PC-3 (cell line): ENCODE results near the gene CEACAM7. TPM values are rescaled to one million over a fixed set of nuclear protein-coding genes. Genes with fewer than 3 reads are reported as not detected.

Source experiments
- ATAC-seq: fragments of 200-7000 bp; cut with Tn5 transposase; 2 replicates; pipeline ENCODE4 v1.9.1; 2020; ENCODE audit warnings: mild to moderate bottlenecking, moderate library complexity
- BruUV-seq: library from RNA; stranded (reverse); fragments of 400-500 nt; replicated peaks from 2 replicates; lab custom pipeline; 2021; lab: Mats Ljungman, UMichigan
- CTCF ChIA-PET: fragments of 300-600 bp; sonication (Branson Sonifier 250); formaldehyde crosslinking; loops from one replicate; lab custom pipeline; 2022; ENCODE audit warnings: antibody characterized with exemption; lab: Charles Lee
- POLR2A ChIA-PET: fragments of 300-600 bp; sonication (Branson Sonifier 250); formaldehyde crosslinking; loops from one replicate; lab custom pipeline; 2022; ENCODE audit warnings: antibody characterized with exemption; ENCODE audit not compliant: unreplicated experiment; lab: Charles Lee
- DNase-seq: peaks from one replicate; pipeline ENCODE4 v3.0.0-alpha.2; 2015
- H2AFZ ChIP-seq: fragments of 300-600 bp; sonication (generic); 2 replicates; pipeline ENCODE4 v1.6.0; 2016; ENCODE audit warnings: antibody characterized with exemption, low read length
- H3F3A ChIP-seq: fragments of 300-600 bp; sonication (generic); one replicate; pipeline ENCODE4 v1.6.0; 2017; ENCODE audit warnings: antibody characterized with exemption, low read length, control low read depth, mild to moderate bottlenecking; ENCODE audit not compliant: unreplicated experiment
- H3K27ac ChIP-seq: fragments of 300-600 bp; sonication (generic); 2 replicates; pipeline ENCODE4 v1.5.1; 2016; ENCODE audit warnings: mild to moderate bottlenecking, low read length
- H3K27me3 ChIP-seq: fragments of 300-600 bp; sonication (generic); 2 replicates; pipeline ENCODE4 v1.6.1; 2016; ENCODE audit warnings: low read length, mixed read lengths
- H3K36me3 ChIP-seq: fragments of 300-600 bp; sonication (generic); 2 replicates; pipeline ENCODE4 v1.6.1; 2016; ENCODE audit warnings: low read depth, mixed run types, low read length, mixed read lengths
- H3K4me1 ChIP-seq: fragments of 300-600 bp; sonication (generic); 2 replicates; pipeline ENCODE4 v1.5.1; 2016; ENCODE audit warnings: low read length; ENCODE audit not compliant: insufficient read depth
- H3K4me2 ChIP-seq: fragments of 300-600 bp; sonication (generic); 2 replicates; pipeline ENCODE4 v1.6.0; 2016; ENCODE audit warnings: low read length
- H3K4me3 ChIP-seq: fragments of 300-600 bp; sonication (generic); 2 replicates; pipeline ENCODE4 v1.5.1; 2016; ENCODE audit warnings: mild to moderate bottlenecking, low read length, mixed read lengths
- H3K79me2 ChIP-seq: fragments of 300-600 bp; sonication (generic); 2 replicates; pipeline ENCODE4 v1.6.1; 2017; ENCODE audit warnings: low read length, mixed read lengths
- H3K9ac ChIP-seq: fragments of 300-600 bp; sonication (generic); 2 replicates; pipeline ENCODE4 v1.6.0; 2016; ENCODE audit warnings: mild to moderate bottlenecking, low read length
- H3K9me2 ChIP-seq: fragments of 300-600 bp; sonication (generic); replicated peaks from 2 replicates; pipeline ENCODE4 v1.6.1; 2016; ENCODE audit warnings: mixed run types, low read length, mixed read lengths
- H3K9me3 ChIP-seq: fragments of 300-600 bp; sonication (generic); 2 replicates; pipeline ENCODE4 v1.6.1; 2016; ENCODE audit warnings: low read length, mixed read lengths
- H4K20me1 ChIP-seq: fragments of 300-600 bp; sonication (generic); 2 replicates; pipeline ENCODE4 v1.6.1; 2016; ENCODE audit warnings: low read length, mixed read lengths
- EZH2 ChIP-seq: fragments of 300-600 bp; sonication (generic); IDR thresholded peaks from one replicate; pipeline ENCODE4 v1.6.1; 2017; ENCODE audit warnings: antibody characterized with exemption, mild to moderate bottlenecking, low read length; ENCODE audit not compliant: unreplicated experiment
- EZH2phosphoT487 ChIP-seq: fragments of 300-600 bp; sonication (generic); IDR thresholded peaks from 2 replicates; pipeline ENCODE4 v1.6.1; 2018; ENCODE audit warnings: mild to moderate bottlenecking, antibody characterized with exemption, low read length, borderline replicate concordance
- intact Hi-C: fragments of 100-400 bp; cut with micrococcal nuclease; formaldehyde crosslinking; loops from 2 replicates; pipeline ENCODE4 v1.9.0; 2023
- total RNA-seq: library from RNA; depleted of rRNA; stranded (reverse); fragments of >200 nt; gene quantifications from 2 replicates; pipeline ENCODE4 v1.2.3, GENCODE V29; 2014
- TF ChIP-seq, protein P1 (sequence below): fragments of 300-600 bp; sonication (generic); conservative IDR thresholded peaks from 2 replicates; pipeline ENCODE4 v1.5.1; 2017; ENCODE audit warnings: antibody characterized with exemption, low read depth, mild to moderate bottlenecking, low read length

The CEACAM7 gene
- total RNA-seq, 1 experiment from 2014 or later = not detected

DNA sequence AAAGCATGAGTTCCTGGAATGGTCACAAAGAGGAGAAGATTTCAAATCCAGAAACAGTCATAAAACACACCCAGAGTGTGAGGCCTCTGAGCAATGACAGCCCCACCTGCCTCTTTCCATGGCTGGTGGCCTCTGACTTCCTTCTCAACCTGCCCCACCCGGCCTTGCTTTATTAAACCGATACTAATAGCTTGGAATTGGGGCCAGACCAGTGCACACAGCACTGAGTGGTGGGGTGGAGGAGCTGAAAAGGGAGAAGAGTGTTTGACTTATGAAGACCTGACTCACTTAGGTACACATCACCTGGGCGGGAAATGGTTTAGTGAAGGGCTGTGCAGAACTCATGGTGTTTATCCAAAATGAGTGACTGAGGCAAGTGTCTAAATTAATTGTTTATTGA lies 46.5 kb upstream of the CEACAM7 start:
- ATAC-seq (peak; percentile 88), DNase-seq (peak; percentile 87)

DNA sequence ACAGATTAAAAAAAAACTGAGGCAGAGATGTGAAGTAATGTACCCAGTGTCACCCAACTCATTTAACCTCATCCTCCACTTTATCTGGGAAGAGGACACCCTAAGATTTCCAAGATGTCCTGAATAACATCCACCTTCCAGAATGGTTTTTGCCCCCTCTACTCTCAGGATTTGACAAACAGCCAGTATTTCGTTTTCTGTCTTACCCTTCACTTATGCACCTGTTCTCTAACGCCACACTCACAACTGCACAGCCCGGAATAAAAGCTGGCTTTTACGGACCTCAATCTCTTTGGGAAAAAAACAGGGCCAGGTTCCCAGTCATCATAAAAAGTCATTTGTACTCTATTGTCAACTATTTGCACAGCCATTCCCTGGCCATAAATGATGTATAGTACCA lies 46.1 kb upstream of the CEACAM7 start:
- intact Hi-C loops = no loop called here
- ATAC-seq (no peak), DNase-seq (no peak)
- CTCF ChIA-PET = interaction anchor here (2.2 kb wide), 1 partner anchor 27 kb away, joined by 16 read pairs; no protein-coding TSS in a partner anchor
- Histone ChIP-seq H3K36me3 (no peaks in the 10 kb centered on the region), H3K9ac (peak overlapping the region; percentile 71), H3K4me1 (peaks cover 37% of the 10 kb centered on the region), H3K4me3 (peak overlapping the region; percentile 12; the same call in 1 of the 2 replicates), H4K20me1 (no peaks in the 10 kb centered on the region), H3F3A (peaks cover 9% of the 10 kb centered on the region), H3K79me2 (no peaks in the 10 kb centered on the region), H3K9me3 (no peaks in the 10 kb centered on the region), H3K4me2 (peak overlapping the region; percentile 78), H3K9me2 (no peaks in the 10 kb centered on the region), H2AFZ (peak overlapping the region; percentile 37; the same call in 1 of the 2 replicates), H3K27ac (peak overlapping the region; percentile 100), H3K27me3 (no peaks in the 10 kb centered on the region)
- TF ChIP-seq EZH2phosphoT487 = no peak
- no peak for TF ChIP-seq EZH2
- TF ChIP-seq, protein P1, sequence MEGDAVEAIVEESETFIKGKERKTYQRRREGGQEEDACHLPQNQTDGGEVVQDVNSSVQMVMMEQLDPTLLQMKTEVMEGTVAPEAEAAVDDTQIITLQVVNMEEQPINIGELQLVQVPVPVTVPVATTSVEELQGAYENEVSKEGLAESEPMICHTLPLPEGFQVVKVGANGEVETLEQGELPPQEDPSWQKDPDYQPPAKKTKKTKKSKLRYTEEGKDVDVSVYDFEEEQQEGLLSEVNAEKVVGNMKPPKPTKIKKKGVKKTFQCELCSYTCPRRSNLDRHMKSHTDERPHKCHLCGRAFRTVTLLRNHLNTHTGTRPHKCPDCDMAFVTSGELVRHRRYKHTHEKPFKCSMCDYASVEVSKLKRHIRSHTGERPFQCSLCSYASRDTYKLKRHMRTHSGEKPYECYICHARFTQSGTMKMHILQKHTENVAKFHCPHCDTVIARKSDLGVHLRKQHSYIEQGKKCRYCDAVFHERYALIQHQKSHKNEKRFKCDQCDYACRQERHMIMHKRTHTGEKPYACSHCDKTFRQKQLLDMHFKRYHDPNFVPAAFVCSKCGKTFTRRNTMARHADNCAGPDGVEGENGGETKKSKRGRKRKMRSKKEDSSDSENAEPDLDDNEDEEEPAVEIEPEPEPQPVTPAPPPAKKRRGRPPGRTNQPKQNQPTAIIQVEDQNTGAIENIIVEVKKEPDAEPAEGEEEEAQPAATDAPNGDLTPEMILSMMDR = no peak
- POLR2A ChIA-PET = no interaction called here
- no TSS peak for BruUV-seq

More for the DNA sequence above, 46.5 kb upstream of the CEACAM7 start:
- ChIA-PET CTCF (interaction anchor here (0.7 to 2.2 kb wide), 2 partner anchors 28 to 667 kb away, joined by 8 to 16 read pairs; no protein-coding TSS in a partner anchor), POLR2A (interaction anchor here (0.9 kb wide), 1 partner anchor 14 kb away, joined by 5 read pairs; no protein-coding TSS in a partner anchor)
- Histone ChIP-seq H3K9me3 (no peaks in the 10 kb centered on the region), H2AFZ (peak overlapping the region; percentile 37; the same call in 1 of the 2 replicates), H3K9ac (peak overlapping the region; percentile 85), H4K20me1 (no peaks in the 10 kb centered on the region), H3K27me3 (no peaks in the 10 kb centered on the region), H3K4me1 (peaks cover 41% of the 10 kb centered on the region), H3K4me3 (peak overlapping the region; percentile 56; the same call in 1 of the 2 replicates), H3K79me2 (no peaks in the 10 kb centered on the region), H3K9me2 (no peaks in the 10 kb centered on the region), H3F3A (peaks cover 9% of the 10 kb centered on the region), H3K27ac (peak overlapping the region; percentile 100), H3K4me2 (peak overlapping the region; percentile 78), H3K36me3 (no peaks in the 10 kb centered on the region)
- no TSS peak for BruUV-seq
- intact Hi-C loops = no loop called here
- TF ChIP-seq EZH2phosphoT487 = no peak
- no peak for TF ChIP-seq EZH2
- TF ChIP-seq, protein P1 = no peak

DNA sequence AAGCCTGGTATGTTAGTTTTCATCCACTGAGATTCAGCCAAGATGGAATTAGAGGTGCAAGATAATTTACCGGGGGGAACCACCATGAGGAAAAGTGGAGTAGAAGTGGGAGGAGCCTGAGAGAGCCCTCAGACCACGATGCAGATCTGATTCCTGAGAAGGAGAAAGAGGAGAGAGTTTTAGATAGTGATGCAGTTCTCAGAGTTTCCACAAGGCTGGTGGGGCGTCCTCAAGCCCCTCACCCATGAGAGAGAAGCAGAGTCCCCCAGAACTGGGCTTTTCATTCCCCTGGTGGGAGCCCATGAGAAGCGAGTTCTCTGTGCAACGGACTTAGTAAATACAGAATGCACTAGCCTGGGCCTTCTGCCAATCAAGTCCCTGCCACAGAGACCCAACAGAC lies 38.4 kb upstream of the CEACAM7 start:
- no peak overlapping the region for H3K27ac ChIP-seq
- CTCF ChIA-PET = no interaction called here
- intact Hi-C loops = no loop called here
- no peaks in the 10 kb centered on the region for H3K4me1 ChIP-seq
- DNase-seq (no peak), ATAC-seq (no peak)
- TF ChIP-seq EZH2phosphoT487 (no peak), EZH2 (no peak)
- TF ChIP-seq, protein P1 = no peak
- POLR2A ChIA-PET = no interaction called here
- no peak overlapping the region for H3K4me2 ChIP-seq
- H3K4me3 ChIP-seq = no peak overlapping the region
- no peaks in the 10 kb centered on the region for H3K36me3 ChIP-seq
- H4K20me1 ChIP-seq = no peaks in the 10 kb centered on the region
- no peaks in the 10 kb centered on the region for H3K9me3 ChIP-seq
- H3F3A ChIP-seq = no peaks in the 10 kb centered on the region
- H3K9ac ChIP-seq = no peak overlapping the region
- no peaks in the 10 kb centered on the region for H3K27me3 ChIP-seq
- no peaks in the 10 kb centered on the region for H3K79me2 ChIP-seq
- H3K9me2 ChIP-seq = no peaks in the 10 kb centered on the region
- H2AFZ ChIP-seq = no peak overlapping the region
- no TSS peak for BruUV-seq
